LNCaP clone FGC (cell line): ENCODE data around the gene TRIM2.

Source experiments
- DNase-seq: peaks from one replicate; pipeline ENCODE4 v3.0.0-alpha.2; 2011; ENCODE audit warnings: low read depth
- H3K4me3 ChIP-seq: 2 replicates; pipeline ENCODE4 v1.5.1; 2011; ENCODE audit warnings: mild to moderate bottlenecking, low read depth, low read length, control low read depth
- CTCF ChIP-seq: IDR thresholded peaks from 2 replicates; pipeline ENCODE4 v1.5.1; 2012; ENCODE audit warnings: mild to moderate bottlenecking; ENCODE audit not compliant: control insufficient read depth, insufficient read depth; ENCODE audit errors: extremely low read depth

TRIM2 gene

DNA sequence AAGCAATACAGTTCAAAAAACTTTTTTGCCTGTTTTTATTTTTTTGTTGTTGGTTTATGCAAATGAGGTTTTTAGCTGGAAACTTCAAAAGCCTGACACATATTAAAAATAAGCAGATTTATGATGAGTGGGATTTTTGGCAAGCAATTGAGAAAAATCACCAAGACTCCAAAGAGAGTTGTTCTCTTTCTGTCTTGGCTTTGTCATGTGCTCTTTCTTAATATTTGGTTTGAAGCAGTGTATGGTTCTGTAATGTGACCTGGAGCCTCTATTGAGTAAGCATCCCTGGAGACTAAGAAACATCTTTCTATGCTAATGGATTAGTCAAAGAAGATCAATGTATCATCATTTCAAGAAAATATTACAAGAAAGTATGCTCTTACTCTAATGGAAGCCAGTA lies 11.7 kb downstream of the TRIM2 start:
- H3K4me3 ChIP-seq = no peak overlapping the region
- TF ChIP-seq CTCF = no peak
- DNase-seq = no peak

GRCh38 chr4:153216546-153216945 lies 12.3 kb downstream of the TRIM2 start:
- no peak overlapping the region for H3K4me3 ChIP-seq
- TF ChIP-seq CTCF = no peak
- no peak for DNase-seq

GRCh38 chr4:153217440-153217839 lies 13.2 kb downstream of the TRIM2 start:
- H3K4me3 ChIP-seq = no peak overlapping the region
- no peak for DNase-seq
- TF ChIP-seq CTCF = no peak

GRCh38 chr4:153218961-153219360 lies 14.7 kb downstream of the TRIM2 start:
- DNase-seq = no peak
- no peak overlapping the region for H3K4me3 ChIP-seq
- no peak for TF ChIP-seq CTCF

DNA sequence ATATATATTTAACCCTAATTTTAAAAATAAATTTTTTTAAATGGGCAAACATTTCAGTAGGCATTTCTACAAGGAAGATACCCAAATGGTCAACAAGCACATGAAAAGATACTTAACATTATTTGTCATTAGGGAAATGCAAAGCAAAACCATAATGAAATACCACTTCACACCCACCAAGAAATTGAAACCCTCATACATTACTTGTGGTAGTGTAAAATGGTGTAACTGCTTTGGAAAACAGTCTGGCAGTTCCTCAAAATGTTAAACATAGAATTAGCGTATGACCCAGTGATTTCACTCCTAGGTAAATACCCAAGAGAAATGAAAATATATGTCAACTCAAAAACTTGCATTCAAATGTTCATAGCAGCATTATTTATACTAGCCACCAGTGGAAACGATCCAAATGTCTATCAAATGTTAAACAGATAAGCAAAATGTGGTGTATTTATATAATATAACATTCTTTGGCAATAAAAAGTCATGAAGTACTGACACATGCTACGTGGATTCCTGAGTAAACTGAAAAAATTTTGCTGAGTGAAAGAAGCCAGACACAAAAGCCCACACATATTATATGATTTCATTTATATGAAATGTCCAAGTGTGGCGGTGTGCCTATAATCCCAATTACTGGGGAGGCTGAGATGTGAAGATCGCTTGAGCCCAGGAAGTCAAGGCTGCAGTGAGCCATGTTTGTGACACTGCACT lies 16.6 kb downstream of the TRIM2 start:
- DNase-seq = no peak
- no peak overlapping the region for H3K4me3 ChIP-seq
- TF ChIP-seq CTCF = no peak

DNA sequence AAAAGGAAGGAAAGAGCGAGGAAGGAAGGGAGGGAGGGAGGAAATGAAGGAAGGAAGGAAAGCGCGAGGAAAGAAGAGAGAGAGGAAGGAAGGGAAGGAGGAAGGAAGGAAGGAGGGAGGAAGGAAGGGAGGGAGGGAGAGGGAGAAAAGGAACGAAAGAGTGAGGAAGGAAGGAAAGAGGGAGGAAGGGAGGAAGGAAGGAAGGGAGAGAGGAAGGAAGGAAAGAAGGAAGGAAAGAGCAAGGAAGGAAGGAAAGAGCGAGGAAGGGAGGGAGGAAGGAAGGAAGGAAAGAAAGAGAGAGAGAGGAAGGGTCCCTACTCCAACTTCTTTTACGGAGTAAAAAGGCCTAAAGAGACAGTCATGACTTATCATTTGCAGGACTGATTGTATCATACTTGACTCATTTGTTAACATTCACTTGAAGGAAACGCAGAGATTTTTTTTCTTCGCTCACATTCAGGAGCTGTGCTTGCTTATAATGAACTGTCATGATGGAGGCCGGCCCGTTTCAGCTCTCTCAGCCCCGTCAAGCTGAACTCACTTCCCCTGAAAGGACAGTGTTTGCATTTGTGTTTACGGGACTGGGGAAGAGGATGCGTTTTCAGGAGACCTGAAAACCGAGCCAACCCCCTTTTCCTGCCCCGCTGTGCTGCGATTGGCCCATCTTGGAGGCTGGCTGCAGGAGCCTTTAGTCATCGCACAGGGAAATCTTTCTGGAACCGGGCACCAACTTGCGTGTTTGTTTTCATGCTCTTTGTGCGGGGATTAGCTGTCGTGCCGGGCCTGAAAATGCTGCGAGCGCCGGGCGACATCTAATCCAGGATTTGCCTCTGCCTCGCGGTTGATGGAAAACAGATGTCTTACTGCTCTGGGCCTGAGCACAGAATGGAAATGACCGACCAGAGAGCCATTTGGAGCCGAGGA lies 17.8 kb downstream of the TRIM2 start:
- no peak for DNase-seq

More for the DNA sequence above, 17.8 kb downstream of the TRIM2 start:
- TF ChIP-seq CTCF = no peak
- H3K4me3 ChIP-seq = no peak overlapping the region
